ENCODE measurements around the gene IFITM5.
"Not testable (repeated sequence)": the region's sequence is repeated elsewhere in the genome, so short reads cannot be mapped to it uniquely, and the experiment has no call there.

IFITM5 gene

GRCh38 chr11:312092-312816 lies 12.9 kb upstream of the IFITM5 start:
- DNase-seq (ENCODE audit: insufficient read length, low spot score) (no peak), FAIRE-seq (no peak)
- TF ChIP-seq POLR2A (IDR thresholded peaks at IDR 0.05; ENCODE audit: low read depth, low read length): no peak

- not testable (repeated sequence) for DNase-seq (ENCODE audit: insufficient read length, low spot score); FAIRE-seq
Observed at GRCh38 chr11:311013-311748, 11.9 kb upstream of the IFITM5 start.

- not testable (repeated sequence) for FAIRE-seq
Observed at GRCh38 chr11:309979-310572, 10.8 kb upstream of the IFITM5 start.

GRCh38 chr11:308740-309665 lies 9.7 kb upstream of the IFITM5 start:
- DNase-seq (ENCODE audit: insufficient read length, low spot score); FAIRE-seq: not testable (repeated sequence)

More at GRCh38 chr11:309979-310572, 10.8 kb upstream of the IFITM5 start:
- DNase-seq (ENCODE audit: insufficient read length, low spot score): not testable (repeated sequence)

GRCh38 chr11:307766-308708 lies 8.7 kb upstream of the IFITM5 start, which contains the start of gene IFITM2:
Gene IFITM2 (plus strand): TSS chr11:307816. CDS start chr11:308193, 377 bp downstream.
- TF ChIP-seq POLR2A (IDR thresholded peaks at IDR 0.05; ENCODE audit: low read depth, low read length): peak; percentile 52; the same call in 1 of the 2 replicates
- not testable (repeated sequence) for DNase-seq (ENCODE audit: insufficient read length, low spot score); FAIRE-seq

GRCh38 chr11:306645-307371 lies 7.5 kb upstream of the IFITM5 start:
- FAIRE-seq: no peak
- no peak for TF ChIP-seq POLR2A (IDR thresholded peaks at IDR 0.05; ENCODE audit: low read depth, low read length)

GRCh38 chr11:305844-306211 lies 6.5 kb upstream of the IFITM5 start:
- no peak for FAIRE-seq
- TF ChIP-seq POLR2A (IDR thresholded peaks at IDR 0.05; ENCODE audit: low read depth, low read length): no peak
- no peak for DNase-seq (ENCODE audit: insufficient read length, low spot score)

More at GRCh38 chr11:306645-307371, 7.5 kb upstream of the IFITM5 start:
- no peak for DNase-seq (ENCODE audit: insufficient read length, low spot score)

GRCh38 chr11:304915-305843 lies 5.9 kb upstream of the IFITM5 start:
- DNase-seq (ENCODE audit: insufficient read length, low spot score) (peak; percentile 97), FAIRE-seq (no peak)
- TF ChIP-seq POLR2A (IDR thresholded peaks at IDR 0.05; ENCODE audit: low read depth, low read length): no peak

- FAIRE-seq (no peak), DNase-seq (ENCODE audit: insufficient read length, low spot score) (no peak)
- no peak for TF ChIP-seq POLR2A (IDR thresholded peaks at IDR 0.05; ENCODE audit: low read depth, low read length)
Observed at GRCh38 chr11:304061-304506, 4.8 kb upstream of the IFITM5 start.

GRCh38 chr11:303363-303762 lies 4.0 kb upstream of the IFITM5 start:
- DNase-seq (ENCODE audit: insufficient read length, low spot score): no peak
- FAIRE-seq: no peak
- TF ChIP-seq POLR2A (IDR thresholded peaks at IDR 0.05; ENCODE audit: low read depth, low read length): no peak
